Osteoblast (primary cell): ENCODE data around the gene ADAM15. TPM values are rescaled to one million over a fixed set of nuclear protein-coding genes. Genes with fewer than 3 reads are reported as not detected.

ENCODE experiments used
- DNase-seq: peaks from one replicate; pipeline ENCODE4 v3.0.0; 2011; ENCODE audit warnings: low spot score, mixed read lengths; ENCODE audit not compliant: insufficient read length; ENCODE audit errors: missing footprints
- H2AFZ ChIP-seq: 2 replicates; pipeline ENCODE4 v1.6.0; 2011; ENCODE audit warnings: mild to moderate bottlenecking, low read length
- H3K27ac ChIP-seq: 2 replicates; pipeline ENCODE4 v1.5.1; 2011; ENCODE audit warnings: mild to moderate bottlenecking, low read depth, low read length, moderate library complexity
- H3K27me3 ChIP-seq: 2 replicates; pipeline ENCODE4 v1.6.0; 2012; ENCODE audit warnings: mild to moderate bottlenecking, control low read depth, inconsistent platforms, low read length, moderate library complexity; ENCODE audit not compliant: insufficient read depth
- H3K36me3 ChIP-seq: 2 replicates; pipeline ENCODE4 v1.5.1; 2011; ENCODE audit warnings: mild to moderate bottlenecking, low read length, control low read depth, moderate library complexity; ENCODE audit not compliant: insufficient read depth
- H3K4me1 ChIP-seq: 2 replicates; pipeline ENCODE4 v1.5.1; 2011; ENCODE audit warnings: mild to moderate bottlenecking, low read length, control low read depth, moderate library complexity; ENCODE audit not compliant: insufficient read depth
- H3K4me2 ChIP-seq: 2 replicates; pipeline ENCODE4 v1.6.0; 2011; ENCODE audit warnings: mild to moderate bottlenecking, low read length; ENCODE audit not compliant: insufficient read depth
- H3K4me3 ChIP-seq: fragments of 200-600 bp; sonication (generic); 3 replicates; pipeline ENCODE4 v1.5.1; 2012; ENCODE audit warnings: mild to moderate bottlenecking, low read length, inconsistent platforms; ENCODE audit not compliant: insufficient read depth
- H3K79me2 ChIP-seq: 2 replicates; pipeline ENCODE4 v1.6.0; 2012; ENCODE audit warnings: mild to moderate bottlenecking, low read length, control low read depth, inconsistent platforms; ENCODE audit not compliant: insufficient read depth
- H3K9me3 ChIP-seq: 2 replicates; pipeline ENCODE4 v1.5.1; 2011; ENCODE audit warnings: low read depth, low read length, control low read depth
- H4K20me1 ChIP-seq: 2 replicates; pipeline ENCODE4 v1.6.0; 2012; ENCODE audit warnings: mild to moderate bottlenecking, low read length, control low read depth; ENCODE audit not compliant: insufficient read depth
- CTCF ChIP-seq: IDR thresholded peaks from 2 replicates; pipeline ENCODE4 v1.5.1; 2011; ENCODE audit warnings: mild to moderate bottlenecking, low read depth, low read length, moderate library complexity; ENCODE audit errors: extremely low read depth
- total RNA-seq: library from RNA; depleted of rRNA; stranded (reverse); fragments of >200 nt; gene quantifications from 2 replicates; pipeline ENCODE4 v1.2.3, GENCODE V29; 2012

The ADAM15 gene
- total RNA-seq, 1 donor = 101 TPM

DNA sequence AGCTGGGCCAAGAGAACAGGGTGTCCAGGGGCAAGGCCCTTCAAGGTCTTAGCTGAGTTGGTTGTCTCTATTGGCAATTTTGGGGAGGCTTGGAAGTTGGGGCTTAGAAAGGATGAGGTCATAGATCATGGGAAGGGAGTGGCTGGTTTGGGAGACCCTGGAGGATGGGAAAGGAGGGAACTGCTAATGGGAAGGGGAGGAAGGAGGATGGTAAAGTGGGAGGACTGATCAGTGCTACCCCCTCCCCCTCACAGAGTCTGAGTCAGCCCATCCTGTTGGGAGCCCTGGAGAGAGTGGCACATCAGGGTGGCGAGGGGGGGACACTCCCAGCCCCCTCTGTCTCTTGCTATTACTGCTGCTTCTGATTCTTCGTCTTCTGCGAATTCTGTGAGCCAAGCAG lies 17.5 kb downstream of the ADAM15 start:
- no peak for DNase-seq
- no peak overlapping the region for H3K27ac ChIP-seq
- peaks cover 11% of the 10 kb centered on the region for H3K4me1 ChIP-seq
- H3K36me3 ChIP-seq = no peaks in the 10 kb centered on the region
- TF ChIP-seq CTCF = no peak
- H4K20me1 ChIP-seq = peaks cover 8% of the 10 kb centered on the region
- no peak overlapping the region for H3K4me2 ChIP-seq
- peaks cover 3% of the 10 kb centered on the region for H3K27me3 ChIP-seq
- no peak overlapping the region for H3K4me3 ChIP-seq
- no peaks in the 10 kb centered on the region for H3K9me3 ChIP-seq
- no peak overlapping the region for H2AFZ ChIP-seq
- H3K79me2 ChIP-seq = no peaks in the 10 kb centered on the region

GRCh38 chr1:155069551-155070157 lies 18.5 kb downstream of the ADAM15 start:
- Histone ChIP-seq H3K4me2 (no peak overlapping the region), H3K4me1 (peaks cover 6% of the 10 kb centered on the region), H3K4me3 (no peak overlapping the region), H4K20me1 (peaks cover 6% of the 10 kb centered on the region), H2AFZ (no peak overlapping the region), H3K27me3 (peaks cover 10% of the 10 kb centered on the region), H3K79me2 (no peaks in the 10 kb centered on the region), H3K9me3 (no peaks in the 10 kb centered on the region), H3K27ac (no peak overlapping the region), H3K36me3 (no peaks in the 10 kb centered on the region)
- no peak for TF ChIP-seq CTCF
- DNase-seq = no peak

DNA sequence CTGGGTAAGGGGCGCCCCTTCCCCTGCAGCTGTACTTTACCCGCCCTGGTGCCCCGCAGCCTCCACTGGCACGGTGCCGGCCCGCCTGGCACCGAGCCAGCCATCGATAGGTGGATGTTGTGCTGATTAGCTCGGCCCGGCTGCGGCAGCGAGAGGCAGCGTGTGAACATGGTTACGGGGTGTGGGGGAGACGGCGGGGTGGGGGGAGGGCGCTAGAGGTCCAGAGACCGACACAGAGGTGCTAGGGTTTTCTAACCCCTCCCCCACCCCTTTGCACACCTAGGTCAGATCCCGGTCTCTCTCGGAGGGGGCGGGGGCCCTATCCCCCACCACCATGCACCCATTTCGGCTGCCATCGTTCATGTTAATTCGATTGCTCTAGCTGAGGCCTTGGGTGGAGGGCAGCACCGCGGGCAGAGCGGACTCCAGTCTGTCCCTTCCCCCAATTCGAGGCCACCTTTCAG lies 19.1 kb downstream of the ADAM15 start:
- no peak for TF ChIP-seq CTCF
- Histone ChIP-seq H3K9me3 (no peaks in the 10 kb centered on the region), H3K79me2 (no peaks in the 10 kb centered on the region), H4K20me1 (peaks cover under 1% of the 10 kb centered on the region), H2AFZ (no peak overlapping the region), H3K4me3 (peak overlapping the region; percentile 75), H3K27ac (no peak overlapping the region), H3K4me2 (peak overlapping the region; percentile 94), H3K36me3 (no peaks in the 10 kb centered on the region), H3K4me1 (peaks cover 5% of the 10 kb centered on the region), H3K27me3 (peaks cover 14% of the 10 kb centered on the region)
- no peak for DNase-seq

GRCh38 chr1:155070721-155071569 lies 19.8 kb downstream of the ADAM15 start:
- Histone ChIP-seq H3K4me1 (peaks cover 5% of the 10 kb centered on the region), H3K27ac (no peak overlapping the region)

More at GRCh38 chr1:155070721-155071569, 19.8 kb downstream of the ADAM15 start:
- no peak for TF ChIP-seq CTCF
- H3K4me2 ChIP-seq = peak overlapping the region; percentile 94
- no peaks in the 10 kb centered on the region for H4K20me1 ChIP-seq
- no peaks in the 10 kb centered on the region for H3K36me3 ChIP-seq
- peaks cover 16% of the 10 kb centered on the region for H3K27me3 ChIP-seq
- peak; percentile 99 for DNase-seq
- no peaks in the 10 kb centered on the region for H3K9me3 ChIP-seq
- peak overlapping the region; percentile 75 for H3K4me3 ChIP-seq
- no peaks in the 10 kb centered on the region for H3K79me2 ChIP-seq
- peak overlapping the region; percentile 86 for H2AFZ ChIP-seq
